Cardiac ventricle fibroblast (primary cell): Measurements from ENCODE around the gene TBC1D7. TPM values are rescaled to one million over a fixed set of nuclear protein-coding genes. Genes with fewer than 3 reads are reported as not detected.

Experiments
- total RNA-seq: library from RNA; depleted of rRNA; stranded (reverse); fragments of >200 nt; gene quantifications from 2 replicates; pipeline ENCODE4 v1.2.3, GENCODE V29; 2015

Gene TBC1D7
- total RNA-seq: 8.6 and 10.7 TPM in 2 replicates

DNA sequence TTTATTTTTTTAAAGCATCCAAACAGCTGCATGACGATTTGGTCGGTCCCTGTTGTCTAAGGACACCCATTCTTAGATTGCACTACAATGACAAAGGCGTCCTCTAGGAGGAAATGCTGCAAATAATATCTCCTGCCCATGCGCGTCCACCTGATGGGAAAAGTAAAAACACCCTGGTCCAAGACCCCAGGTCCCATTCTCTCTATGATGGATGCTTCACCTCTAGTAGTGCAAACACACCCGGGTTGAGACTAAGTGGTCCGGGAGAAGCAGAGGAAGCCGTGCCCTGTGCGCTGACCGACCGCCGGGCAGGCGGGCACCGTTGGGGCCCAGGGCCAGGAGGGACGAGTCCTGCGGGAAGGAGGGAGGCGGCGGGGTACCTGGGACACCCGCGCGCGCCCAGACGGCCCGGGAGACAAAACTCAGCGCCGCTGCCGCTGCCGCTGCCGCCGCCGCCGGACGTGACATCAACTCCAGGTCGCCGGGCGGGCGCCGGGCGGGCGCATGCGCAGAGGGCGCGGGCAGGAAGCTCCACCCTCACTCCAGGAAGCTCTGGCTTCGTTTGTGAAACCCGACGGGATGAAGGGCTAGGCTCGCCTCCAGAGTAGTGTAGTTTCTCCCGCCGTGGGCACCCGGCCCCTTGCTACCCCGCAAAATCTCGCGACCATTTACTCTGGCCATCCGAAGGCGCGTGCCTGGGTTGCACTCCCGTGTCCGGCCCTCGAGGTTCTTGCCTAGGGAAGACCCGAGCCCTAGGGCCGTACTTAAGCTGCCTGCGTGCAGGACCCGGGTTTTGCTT, at the start of gene TBC1D7:
Gene TBC1D7, minus strand, starts transcription at position 462 of the 799 bp plus-strand sequence. CDS start 1,639 bp downstream, outside the sequence.

Other genes with a start within 250 kb of the TBC1D7 start
- 4.2 TPM in 2 replicates for gene GFOD1, start 159.1 kb upstream of the TBC1D7 start, total RNA-seq
- gene SIRT5, start 246.1 kb upstream of the TBC1D7 start, total RNA-seq: 4.9 and 5.6 TPM in 2 replicates